GM18951 (cell line): Measurements from ENCODE around the gene SHE.

Experiments used
- POLR2A ChIP-seq: IDR thresholded peaks from 4 replicates; pipeline ENCODE4 v1.6.1; 2011; ENCODE audit warnings: mild to moderate bottlenecking; ENCODE audit not compliant: insufficient read length, insufficient read depth; ENCODE audit errors: extremely low read depth
- in situ Hi-C: fragments of 300-500 bp; cut with MboI; formaldehyde crosslinking; loops from one replicate; pipeline ENCODE4 v1.12.0; 2022; ENCODE audit warnings: low sequenced_read_pairs, mixed read lengths, inconsistent platforms; ENCODE audit not compliant: unreplicated experiment

SHE gene

GRCh38 chr1:154481053-154481452 is 21.2 kb downstream of the SHE start:
- in situ Hi-C loops = no loop called here
- TF ChIP-seq POLR2A = no peak

- in situ Hi-C loops = no loop called here
- TF ChIP-seq POLR2A = no peak
These were observed 22.3 kb downstream of the SHE start for GRCh38 chr1:154479764-154480421.

GRCh38 chr1:154478639-154479038 is 23.6 kb downstream of the SHE start:
- no peak for TF ChIP-seq POLR2A
- in situ Hi-C loops = no loop called here

GRCh38 chr1:154478013-154478412 is 24.2 kb downstream of the SHE start:
- no peak for TF ChIP-seq POLR2A
- in situ Hi-C loops = no loop called here

GRCh38 chr1:154476791-154477190 is 25.4 kb downstream of the SHE start:
- in situ Hi-C loops = no loop called here
- TF ChIP-seq POLR2A = no peak

- no peak for TF ChIP-seq POLR2A
- in situ Hi-C loops = no loop called here
These were observed 27.4 kb downstream of the SHE start for GRCh38 chr1:154474802-154475201.

- no peak for TF ChIP-seq POLR2A
- in situ Hi-C loops = no loop called here
These were observed 30.9 kb downstream of the SHE start for GRCh38 chr1:154471304-154471703.

GRCh38 chr1:154469844-154470560 is 32.2 kb downstream of the SHE start:
- TF ChIP-seq POLR2A = no peak
- in situ Hi-C loops = no loop called here

- in situ Hi-C loops = no loop called here
- TF ChIP-seq POLR2A = no peak
These were observed 33.5 kb downstream of the SHE start for GRCh38 chr1:154468535-154469250.

- in situ Hi-C loops = no loop called here
- TF ChIP-seq POLR2A = no peak
These were observed 34.6 kb downstream of the SHE start for GRCh38 chr1:154467434-154468102.

- TF ChIP-seq POLR2A = no peak
These were observed 35.2 kb downstream of the SHE start for GRCh38 chr1:154466921-154467417.

GRCh38 chr1:154466206-154466605 is 36.0 kb downstream of the SHE start:
- TF ChIP-seq POLR2A = no peak
- in situ Hi-C loops = no loop called here

More at GRCh38 chr1:154466921-154467417, 35.2 kb downstream of the SHE start:
- in situ Hi-C loops = no loop called here

GRCh38 chr1:154465621-154466195 is 36.5 kb downstream of the SHE start:
- in situ Hi-C loops = no loop called here
- TF ChIP-seq POLR2A = no peak

GRCh38 chr1:154463512-154463990 is 38.7 kb downstream of the SHE start:
- in situ Hi-C loops = no loop called here
- no peak for TF ChIP-seq POLR2A
